ENCODE measurements around the gene FNTB. TPM values are rescaled to one million over a fixed set of nuclear protein-coding genes. Genes with fewer than 3 reads are reported as not detected.
"Not testable (repeated sequence)": the region's sequence is repeated elsewhere in the genome, so short reads cannot be mapped to it uniquely, and the experiment has no call there.

Gene FNTB
- total RNA-seq, 1 experiment from 2014 or later, result 12.0 TPM

DNA sequence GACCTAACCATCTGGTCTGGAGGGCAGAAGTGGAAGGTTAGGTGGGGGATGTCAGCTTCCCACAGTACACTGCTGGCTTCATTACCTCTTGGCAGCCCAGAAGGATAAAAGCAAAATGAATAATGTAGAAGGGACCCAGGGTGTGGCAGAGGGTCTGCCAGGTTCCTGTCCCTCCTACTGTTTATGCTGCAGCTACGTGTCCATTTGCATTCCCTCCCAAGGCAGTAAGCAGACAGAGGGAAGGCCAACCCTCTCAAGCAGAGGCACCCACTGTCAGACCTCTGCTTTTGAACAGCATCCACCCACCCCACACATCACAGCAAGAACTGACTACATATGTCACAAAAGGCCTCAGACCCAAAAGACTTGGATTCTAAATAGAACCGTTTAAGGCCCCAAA is 96.2 kb downstream of the FNTB start:
- no peak for DNase-seq (ENCODE audit: low read depth)

DNA sequence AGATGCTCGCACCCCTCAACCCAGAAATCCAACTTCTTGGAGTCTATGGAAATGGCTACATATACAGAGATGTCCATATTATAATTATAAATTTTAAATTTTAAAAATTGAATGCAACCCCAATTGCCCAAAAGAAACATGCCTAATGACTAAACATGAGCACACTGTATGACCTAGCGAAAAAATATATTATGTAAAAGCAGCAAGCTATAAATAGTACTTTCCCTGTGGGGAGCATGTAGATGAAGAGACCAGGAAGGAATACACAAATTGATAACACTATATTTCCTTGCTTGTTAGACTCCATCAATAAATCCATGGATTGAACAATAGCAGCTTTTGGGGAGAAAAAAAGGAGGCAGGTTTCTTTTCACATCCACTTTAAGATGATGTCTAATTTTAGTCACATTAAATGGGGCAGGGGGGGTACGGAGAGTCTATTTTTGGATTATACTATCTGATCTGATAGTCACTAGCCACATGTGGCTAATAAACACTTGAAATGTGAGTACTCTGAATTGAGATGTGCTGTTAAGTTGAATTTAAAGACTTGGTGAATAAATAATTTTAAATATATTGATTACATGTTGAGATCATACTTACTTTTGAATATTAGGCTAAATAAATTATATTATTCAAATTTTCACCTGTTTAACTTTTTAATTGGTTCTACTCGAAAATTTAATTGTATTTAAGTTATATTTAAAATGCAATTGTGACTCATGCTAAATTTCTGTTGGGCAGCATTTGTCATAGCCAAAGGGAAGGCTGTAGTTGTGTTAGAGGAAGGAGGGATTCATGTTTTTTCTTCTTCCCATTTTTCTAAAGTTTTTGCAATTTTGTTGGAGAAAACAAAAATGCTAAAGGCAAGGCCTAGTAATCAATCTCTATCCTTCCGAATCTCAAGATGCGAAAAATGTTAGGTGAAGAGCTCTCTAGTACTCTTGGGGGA is 98.1 kb downstream of the FNTB start:
- no peak for DNase-seq (ENCODE audit: low read depth)

DNA sequence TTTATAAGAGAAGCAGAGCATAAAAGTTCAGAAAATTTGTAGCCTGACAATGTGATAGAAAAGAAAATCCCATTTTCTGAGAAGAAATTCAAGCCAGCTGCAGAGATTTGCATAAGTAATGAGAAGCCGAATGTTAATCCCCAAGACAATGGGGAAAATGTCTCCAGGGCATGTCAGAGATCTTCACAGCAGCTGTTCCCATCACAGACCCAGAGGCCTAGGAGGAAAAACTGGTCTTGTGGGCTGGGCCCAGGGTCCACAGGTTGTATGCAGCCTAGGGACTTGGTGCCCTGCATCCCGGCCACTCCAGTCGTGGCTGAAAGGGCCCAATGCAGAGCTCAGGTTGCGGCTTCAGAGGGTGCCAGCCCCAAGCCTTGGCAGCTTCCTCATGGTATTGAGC is 100.0 kb downstream of the FNTB start:
- DNase-seq (ENCODE audit: low read depth), result not testable (repeated sequence)

DNA sequence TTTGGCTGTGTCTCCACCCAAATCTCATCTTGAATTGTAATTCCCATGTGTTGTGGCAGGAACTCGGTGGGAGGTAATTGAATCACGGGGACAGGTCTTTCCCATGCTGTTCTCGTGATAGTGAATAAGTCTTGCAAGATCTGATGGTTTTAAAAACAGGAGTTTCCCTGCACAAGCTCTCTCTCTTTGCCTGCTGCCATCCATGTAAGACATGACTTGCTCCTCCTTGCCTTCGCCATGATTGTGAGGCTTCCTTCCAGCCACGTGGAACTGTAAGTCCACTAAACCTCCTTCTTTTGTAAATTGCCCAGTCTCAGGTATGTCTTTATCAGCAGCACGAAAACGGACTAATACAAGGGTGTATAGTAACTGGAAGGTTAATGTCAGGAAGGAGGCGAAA is 101.1 kb downstream of the FNTB start:
- not testable (repeated sequence) for DNase-seq (ENCODE audit: low read depth)

DNA sequence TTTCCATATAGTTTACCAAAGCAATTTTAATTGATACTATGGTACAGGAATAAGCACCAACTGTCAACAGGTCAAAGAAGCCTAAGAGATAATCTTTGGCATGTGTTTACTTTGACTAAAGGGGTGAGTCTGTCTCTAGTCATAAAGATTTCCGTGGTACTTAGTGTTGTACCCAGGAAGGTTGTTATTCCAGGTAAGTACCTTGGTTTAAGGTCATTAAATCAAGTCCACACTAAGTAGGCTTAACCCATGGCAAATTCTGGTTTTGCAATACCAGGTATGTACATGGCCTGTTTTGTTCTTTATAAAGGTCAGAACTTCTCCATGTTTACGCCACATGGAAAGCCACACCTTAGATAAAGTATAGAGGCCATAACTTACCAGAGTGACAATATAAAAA is 105.7 kb downstream of the FNTB start:
- DNase-seq (ENCODE audit: low read depth), result no peak

DNA sequence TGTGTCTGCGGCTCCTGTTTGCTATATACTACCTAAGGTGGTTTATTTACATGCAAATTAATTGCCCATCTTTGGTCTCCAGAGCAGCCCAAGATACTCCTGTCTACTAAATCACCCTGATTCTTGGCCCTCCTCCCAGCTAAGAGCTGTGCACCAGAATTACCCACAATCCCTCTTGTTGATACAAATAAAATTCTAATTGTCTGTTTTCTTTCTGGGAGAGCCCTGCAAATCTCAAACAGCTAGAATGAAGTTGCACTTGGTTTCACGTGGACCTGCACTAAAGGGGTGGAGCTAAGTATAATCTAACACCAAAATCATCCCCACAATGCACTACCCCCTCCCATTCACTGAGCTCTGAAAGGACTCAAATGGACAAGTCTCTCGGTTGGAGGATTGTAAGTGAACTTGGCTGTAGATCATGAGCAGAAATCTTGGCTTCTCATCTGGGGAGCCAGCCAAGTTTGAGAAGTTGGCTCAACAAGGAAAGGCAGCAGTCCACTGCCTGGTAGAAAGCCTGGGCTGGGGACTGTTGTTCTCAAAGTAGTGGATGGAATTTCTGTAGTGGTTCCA is 109.0 kb downstream of the FNTB start:
- DNase-seq (ENCODE audit: low read depth), result no peak

DNA sequence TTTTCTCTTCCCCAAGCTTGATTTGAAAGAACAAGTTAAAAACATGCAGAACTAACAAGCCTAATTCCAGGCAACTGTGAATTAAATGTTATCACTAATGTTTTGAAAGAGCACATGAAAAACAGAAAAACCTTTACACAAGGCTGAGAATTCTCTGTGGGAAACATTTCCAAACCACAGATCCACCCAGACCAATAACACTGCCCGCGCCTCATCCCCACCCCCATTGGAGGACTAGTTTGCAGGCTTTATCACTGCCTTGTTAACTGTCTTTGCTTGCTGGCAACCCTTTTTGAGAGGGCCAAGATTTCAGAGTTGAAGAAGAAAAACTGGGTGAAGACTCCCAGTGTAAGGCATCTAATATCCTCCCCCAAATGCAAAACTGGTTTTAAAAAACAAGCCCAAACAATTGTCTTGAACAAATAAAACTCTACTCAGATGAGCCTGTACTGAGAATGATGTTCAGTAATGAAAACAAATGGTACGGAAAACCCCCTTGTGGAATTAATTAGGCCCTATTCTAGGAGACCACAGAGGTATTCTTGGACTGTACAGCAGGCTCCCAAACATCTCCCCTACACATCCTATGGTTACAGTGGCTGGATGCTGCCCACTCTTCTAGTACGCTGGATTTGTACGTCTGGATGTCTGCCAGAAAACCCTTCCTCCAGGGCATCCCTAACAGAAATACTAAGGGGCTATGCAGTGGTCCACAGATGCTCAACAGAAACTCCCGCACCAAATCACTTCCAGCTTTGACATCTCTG is 109.8 kb downstream of the FNTB start:
- no peak for DNase-seq (ENCODE audit: low read depth)

DNA sequence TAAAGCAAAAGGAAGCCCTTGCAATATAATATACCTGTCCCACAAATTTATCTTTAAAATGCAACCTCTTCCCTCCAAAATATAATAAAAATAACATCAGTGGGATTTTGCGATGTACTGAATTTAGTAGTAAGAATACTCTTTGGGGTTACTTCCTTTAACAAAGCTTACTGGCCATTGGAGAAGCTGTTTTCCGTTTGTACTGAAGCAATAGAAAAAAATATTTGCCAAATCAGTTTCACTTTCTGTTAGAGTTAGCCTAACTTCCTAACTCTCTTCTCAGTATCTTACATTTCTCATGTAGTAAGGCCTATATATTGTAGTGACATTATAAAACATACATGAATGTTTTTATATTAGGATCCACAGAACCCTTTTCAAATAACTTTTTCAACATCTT is 111.9 kb downstream of the FNTB start:
- DNase-seq (ENCODE audit: low read depth), result no peak

DNA sequence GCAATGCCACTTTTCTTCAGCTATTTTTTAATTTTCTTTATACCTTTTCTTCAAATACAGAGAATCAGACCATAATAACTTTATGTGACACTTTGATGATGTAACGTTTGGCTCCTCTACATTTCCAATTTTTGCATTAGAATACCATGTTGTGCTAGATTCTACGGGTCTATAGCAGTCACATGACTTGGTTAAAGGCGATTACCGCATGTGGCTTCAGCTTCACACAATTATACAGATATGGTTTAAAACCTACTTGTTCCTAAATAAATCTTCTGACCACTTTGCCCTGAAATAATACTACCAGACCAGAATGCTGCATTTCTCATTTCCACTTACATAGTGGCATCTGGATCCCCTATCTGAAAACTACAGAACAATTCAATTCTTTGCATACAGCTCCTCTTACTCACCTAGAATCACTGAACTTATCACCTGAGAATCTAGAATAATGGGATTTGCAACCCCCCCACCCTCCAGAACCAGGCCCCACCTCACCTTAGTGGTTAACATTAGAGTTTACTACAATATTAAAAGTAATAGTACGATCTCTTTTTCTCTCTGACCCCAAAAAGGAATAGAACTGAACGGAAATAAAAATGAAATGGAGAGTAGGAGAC is 114.3 kb downstream of the FNTB start:
- DNase-seq (ENCODE audit: low read depth), result no peak

DNA sequence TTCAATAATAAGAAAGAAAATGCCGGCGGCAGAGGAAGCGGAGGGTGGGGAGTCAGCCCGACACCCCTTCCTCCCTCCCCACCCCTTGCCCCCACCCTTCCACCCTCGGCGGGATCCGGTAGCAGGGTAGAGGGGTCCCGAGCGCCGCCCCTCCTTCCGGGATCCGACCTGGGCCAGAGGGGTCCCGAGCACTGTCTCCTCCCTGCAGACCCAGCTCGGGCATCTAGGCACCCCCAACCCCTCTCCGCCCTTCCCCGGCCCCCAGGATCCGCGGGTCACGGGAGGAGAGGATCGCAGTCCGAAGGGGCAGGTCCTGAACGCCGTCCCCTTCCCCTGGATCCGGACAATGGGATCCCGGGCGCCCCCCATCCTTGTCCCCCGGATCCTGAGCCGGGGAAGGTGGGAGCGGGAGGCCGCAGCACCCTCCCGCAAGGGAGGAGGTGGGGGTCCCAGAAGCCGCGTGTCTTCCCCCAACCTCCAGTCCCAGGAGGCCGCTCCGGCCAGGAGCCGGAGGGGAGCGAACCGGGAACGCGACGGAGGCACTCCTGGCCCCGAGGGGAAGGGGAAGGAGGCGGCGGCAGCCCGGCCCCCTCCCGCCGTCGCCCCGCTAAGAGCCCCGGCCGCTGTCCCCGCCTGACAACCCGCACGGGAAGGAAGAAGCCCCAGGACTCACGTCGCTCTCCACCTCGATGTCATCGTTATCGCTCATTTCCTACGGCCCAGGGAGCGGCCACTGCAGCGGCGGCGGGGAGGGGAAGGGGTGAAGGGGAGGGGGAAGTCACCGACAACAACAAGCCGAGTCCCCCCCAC is 115.1 kb downstream of the FNTB start:
- no peak for DNase-seq (ENCODE audit: low read depth)

DNA sequence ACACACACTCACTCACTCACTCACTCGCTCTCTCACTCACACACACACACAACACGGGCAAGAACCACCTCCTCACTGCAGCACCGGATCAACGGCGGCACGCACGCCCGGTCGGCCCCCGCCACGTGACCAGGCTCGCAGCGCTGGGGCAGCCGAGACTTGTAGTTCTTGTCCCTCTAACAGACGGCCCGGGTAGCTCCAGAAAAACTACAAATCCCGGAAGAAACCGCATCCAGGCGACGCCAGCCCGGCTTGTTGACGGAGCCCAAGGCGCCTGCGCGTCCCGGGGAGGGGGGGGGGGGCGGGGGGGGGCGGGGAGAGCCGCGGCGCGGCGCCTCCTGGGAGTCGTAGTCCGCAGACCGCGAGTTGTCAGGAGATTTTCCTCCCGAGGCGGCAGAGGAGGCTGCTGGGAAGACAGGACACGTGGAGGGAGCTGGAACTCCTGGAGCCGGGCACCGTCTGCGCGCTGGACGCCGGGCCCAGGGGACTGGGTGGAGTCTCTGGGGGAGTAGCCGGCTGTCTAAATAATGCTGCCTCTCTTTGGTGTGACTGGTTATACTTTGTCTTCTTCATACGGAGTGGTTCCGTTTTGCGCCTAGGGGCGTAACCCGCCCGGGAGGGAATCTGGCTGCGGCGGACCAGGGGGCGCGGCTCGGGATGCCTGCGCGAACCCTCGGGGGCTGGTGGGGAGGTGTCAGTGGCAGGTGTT is 115.9 kb downstream of the FNTB start, which contains the start of gene MAX:
Gene MAX (minus strand): TSS at position 77 of the 709 bp plus-strand sequence. CDS start 178 bp downstream, outside the sequence.
- DNase-seq (ENCODE audit: low read depth), result peak; percentile 98

DNA sequence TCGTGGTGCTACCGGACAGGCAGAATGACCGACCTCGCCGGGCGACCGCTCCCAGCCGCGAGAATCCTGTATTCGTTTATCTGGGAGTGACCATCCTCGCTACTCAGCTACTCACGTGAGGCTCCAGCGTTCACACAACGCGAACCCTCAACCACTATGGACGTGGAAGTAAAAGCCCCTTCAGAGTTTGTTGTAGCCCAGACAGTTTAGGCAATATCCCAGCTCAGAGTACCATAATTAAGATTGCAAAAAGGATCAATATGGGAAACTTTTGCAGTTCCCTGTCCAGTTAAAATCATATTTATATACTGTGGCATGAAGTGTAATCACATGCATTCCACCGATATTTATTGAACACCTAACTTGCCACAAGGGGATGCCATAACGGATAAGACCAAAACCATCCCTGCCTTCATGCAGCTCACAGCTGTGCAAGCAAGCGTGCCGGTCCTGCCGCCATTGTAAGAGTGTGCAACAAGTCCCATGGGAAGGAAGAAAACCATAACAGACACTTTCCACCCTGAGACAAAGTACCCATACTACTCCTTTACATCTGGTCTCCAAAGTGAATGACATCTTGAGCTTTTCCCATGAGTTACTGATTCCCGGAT is 116.6 kb downstream of the FNTB start:
- peak; percentile 56 for DNase-seq (ENCODE audit: low read depth)

DNA sequence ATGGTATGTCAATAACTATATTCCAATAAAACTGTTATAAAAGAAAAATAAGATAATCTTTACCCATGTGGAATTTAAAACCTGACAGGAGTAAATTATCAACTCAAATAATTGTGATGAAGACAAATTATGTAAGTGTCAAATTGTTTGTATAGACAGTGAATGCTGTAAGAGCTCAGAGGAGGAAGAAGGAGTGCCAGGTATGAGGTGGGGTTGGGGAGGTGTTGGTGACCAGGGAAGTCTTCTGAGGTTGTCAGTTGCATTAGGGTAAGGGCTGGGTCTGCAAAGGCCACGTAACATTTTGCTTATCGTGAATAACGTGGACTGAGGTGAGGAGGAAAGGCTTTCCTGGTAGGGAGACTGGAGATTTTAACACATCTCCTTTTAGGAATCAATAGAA is 118.1 kb downstream of the FNTB start:
- DNase-seq (ENCODE audit: low read depth), result no peak

DNA sequence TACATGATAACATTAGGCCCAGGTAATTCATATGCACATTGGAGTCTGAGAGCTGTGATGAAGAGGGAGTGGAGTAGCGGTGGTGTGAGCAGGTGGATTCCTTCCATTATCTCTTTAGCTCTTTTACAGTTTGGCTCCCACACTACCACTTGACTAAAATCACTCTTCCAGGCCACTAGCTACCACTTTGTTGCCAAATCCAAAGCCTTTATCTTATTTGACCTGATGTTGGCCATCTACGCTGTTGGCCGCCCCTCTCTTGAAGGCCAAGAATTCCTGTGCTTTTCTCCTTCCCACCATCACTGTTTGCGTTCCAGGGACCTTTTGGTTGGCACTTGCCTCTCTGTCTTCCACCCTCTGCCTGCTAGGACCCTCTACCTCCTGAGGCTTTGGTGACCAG is 119.6 kb downstream of the FNTB start:
- no peak for DNase-seq (ENCODE audit: low read depth)

DNA sequence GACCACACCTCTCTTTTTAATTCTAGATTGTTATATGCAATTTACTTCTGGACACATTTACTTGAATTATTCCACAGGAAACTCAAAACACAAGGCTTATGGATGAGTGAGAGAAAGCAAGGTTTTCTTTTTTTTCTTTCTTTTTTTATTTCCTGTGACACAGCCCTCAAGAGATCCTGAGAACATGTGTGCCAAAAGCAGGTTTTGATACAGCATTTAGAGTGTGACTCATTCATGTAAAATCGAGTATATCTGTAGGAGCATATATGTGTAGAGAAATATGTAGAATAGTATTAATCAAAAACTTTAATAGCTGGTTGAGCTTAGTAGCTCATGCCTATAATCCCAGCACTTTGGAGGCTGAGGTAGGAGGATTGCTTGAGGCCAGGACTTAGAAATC is 120.0 kb downstream of the FNTB start:
- DNase-seq (ENCODE audit: low read depth), result peak; percentile 6

DNA sequence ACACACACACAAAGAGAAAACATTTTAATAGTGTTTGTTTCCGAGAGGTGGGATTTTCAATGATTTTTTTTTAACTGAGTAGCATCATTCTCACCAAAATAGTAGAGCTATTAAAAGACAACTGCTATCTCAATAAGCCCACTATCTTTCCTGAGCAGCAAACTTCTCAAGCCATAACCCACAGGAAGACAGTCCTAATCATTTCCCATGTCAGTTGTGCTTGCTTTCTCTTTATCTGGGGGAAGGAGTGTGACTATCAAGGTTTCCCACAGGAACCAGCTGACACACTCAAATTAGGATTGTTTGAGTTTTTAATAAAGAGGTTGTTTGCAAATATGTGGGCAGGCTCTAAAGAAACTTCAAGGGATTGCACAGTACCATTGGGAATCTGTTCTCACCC is 120.5 kb downstream of the FNTB start:
- no peak for DNase-seq (ENCODE audit: low read depth)

DNA sequence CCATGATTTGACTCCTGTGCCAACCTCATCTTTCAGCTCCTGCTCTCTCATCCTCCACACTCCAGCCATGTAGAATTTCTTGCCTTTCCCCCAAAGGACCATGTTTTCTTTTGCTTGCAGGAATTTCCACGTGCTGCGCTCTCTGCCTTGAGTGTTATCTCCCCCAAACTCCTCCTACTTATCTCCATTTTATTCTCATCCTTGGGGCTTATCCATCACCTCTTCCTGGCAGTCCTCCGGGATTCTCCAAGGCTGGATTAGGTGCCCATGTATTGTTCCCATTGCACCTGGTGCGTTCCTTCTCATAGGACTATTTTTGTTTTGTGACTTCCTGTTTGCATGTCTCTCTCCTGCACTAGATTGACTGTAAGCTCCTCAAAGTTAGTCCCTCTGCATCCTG is 122.7 kb downstream of the FNTB start:
- DNase-seq (ENCODE audit: low read depth), result no peak

DNA sequence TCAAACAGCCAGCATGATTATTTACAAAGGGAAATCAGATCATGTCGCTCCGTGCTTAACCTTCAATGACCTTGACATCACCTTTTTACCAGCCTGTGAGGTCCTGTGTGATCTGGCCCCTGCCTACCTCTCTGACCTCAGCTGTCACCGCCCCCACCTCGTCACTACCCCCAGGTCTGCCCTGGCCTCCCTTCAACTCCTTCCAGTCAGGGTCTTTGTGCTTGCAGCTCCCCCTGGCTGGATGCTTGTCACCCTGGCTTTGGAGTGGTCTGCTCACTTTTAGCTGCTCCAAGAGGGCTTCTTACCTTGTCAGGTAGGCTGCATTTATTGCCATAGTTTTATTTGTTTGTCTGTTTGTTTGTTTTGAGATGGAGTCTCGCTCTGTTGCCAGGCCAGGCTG is 123.8 kb downstream of the FNTB start:
- no peak for DNase-seq (ENCODE audit: low read depth)

All from HT1080 (cell line).